ENCODE results near the gene SERPINA10. TPM values are rescaled to one million over a fixed set of nuclear protein-coding genes. Genes with fewer than 3 reads are reported as not detected.
"Not testable (repeated sequence)": the region's sequence is repeated elsewhere in the genome, so short reads cannot be mapped to it uniquely, and the experiment has no call there.

SERPINA10 gene
- polyA plus RNA-seq, 1 donor: not detected

- DNase-seq: no peak
These were observed 21.1 kb upstream of the SERPINA10 start for GRCh38 chr14:94313991-94314655.

- DNase-seq: no peak
These were observed 19.6 kb upstream of the SERPINA10 start for GRCh38 chr14:94312481-94313246.

DNA sequence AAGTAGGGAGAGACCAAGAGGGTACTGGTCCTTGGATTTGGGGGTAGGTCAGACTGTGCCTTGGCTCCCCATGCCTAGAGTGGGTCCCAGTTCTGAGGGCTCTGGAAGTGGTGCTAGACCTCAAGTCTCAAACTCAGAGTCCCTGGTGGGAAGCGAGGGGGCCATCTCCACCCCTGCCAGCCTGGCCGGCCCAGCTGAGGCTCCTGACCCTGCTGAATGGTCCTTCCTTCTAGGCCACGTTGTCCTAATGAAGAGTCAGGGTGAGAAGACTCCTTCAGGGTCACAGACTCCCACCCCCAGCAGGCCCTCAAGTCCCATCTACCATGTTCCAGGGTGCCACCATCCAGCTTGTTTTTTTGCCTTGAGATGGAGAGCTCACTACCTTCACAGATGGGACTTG, 17.2 kb upstream of the SERPINA10 start:
- DNase-seq: no peak

GRCh38 chr14:94309721-94310120, 16.7 kb upstream of the SERPINA10 start:
- DNase-seq: no peak

GRCh38 chr14:94307410-94307992, 14.4 kb upstream of the SERPINA10 start:
- no peak for DNase-seq

DNA sequence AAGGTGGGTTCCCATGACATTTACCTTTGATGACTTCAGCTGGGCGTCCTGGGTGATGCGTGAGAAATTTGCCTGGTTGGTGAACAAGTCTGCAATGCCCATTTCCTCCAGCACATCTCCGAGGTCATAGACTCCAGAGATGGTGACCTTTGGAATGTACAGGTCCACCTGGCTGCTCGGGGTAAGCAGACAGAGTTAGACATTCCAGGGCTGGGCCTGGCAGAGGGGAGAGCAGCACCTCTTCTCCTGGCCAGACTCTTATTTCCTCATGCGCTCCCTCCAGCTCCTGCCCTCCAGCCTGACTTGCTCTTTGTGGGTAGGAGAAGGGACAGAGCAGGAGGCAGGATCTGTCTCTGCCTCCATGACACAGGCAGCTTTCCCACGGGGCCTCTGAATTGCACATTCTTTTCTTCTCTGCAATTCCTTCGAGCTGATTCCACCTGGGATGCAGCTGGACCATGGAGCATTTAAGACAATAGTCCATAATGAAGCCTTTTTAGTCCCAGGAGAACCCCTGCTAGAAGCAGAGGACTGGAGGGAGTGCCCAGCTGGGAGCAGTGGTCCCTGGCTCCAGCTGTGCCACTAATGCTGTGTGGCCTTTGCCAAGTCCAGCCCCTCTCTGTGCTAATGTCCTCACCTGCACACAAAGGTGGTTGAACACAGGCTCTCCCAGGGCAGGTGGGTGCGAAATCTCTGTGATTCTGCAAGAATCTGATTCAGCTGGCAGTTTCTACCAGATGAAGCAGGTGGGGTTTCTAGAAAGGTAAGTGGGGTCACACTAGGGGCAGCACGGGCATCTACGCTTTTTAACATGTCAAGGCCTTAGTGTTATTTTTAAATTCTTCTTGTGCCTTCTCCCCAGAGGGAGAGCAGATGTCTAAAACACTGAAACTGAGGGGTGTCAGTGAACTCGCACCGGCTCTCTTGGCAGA, 13.2 kb upstream of the SERPINA10 start:
- DNase-seq: no peak

- no peak for DNase-seq
These were observed 12.6 kb upstream of the SERPINA10 start for GRCh38 chr14:94305620-94306019.

DNA sequence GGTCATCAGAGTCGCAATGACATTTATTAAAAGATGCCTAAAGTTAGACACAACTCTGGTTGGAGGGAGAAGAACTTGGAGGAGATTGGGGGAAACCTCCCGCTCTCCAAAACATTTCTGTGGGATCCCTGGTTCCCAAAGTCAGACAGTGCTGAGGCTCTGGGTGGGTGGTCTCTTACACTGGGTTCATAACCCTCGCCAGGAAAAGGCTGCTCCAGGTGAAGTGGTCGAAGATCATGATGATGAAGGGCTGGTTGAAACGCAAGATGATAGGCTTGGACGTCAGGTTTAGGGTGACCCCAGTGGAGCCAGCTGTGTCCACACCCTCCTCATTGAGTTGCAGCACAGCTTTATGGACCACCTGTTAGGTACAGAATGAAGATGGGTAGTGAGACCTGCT, 11.2 kb upstream of the SERPINA10 start:
- DNase-seq: no peak

DNA sequence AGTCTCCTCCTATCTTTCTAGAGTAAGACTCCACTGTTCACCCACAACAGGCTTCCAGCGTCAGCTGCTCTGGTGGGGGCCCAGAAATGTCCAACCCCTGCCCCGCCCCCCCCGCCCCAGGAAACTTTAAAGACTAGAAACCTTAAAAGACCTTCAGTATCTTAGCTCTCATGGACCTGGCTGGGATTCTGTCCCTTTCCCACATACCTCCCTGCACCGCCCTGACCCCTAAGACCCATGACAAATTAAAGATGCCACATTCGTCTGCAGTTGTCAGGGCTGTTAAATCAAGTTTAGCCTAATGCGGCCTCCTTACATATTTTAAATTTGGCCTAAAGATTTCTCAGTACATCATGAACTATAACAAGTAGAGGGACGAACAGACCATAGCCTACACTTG, 10.0 kb upstream of the SERPINA10 start:
- DNase-seq: no peak

DNA sequence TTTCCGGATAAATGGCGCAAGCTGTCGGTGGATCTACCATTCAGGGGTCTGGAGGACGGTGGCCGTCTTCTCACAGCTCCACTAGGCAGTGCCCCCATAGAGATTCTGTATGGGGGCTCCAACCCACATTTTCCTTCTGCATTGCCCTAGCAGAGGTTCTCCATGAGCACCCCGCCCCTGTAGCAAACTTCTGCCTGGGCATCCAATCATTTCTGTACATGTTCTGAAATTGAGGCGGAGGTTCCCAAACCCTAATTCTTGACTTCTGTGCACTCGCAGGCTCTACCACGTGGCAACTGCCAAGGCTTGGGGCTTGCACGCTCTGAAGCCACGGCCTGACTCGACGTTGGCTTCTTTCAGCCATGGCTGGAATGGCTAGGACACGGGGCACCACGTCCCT, 5.1 kb upstream of the SERPINA10 start:
- no peak for DNase-seq

DNA sequence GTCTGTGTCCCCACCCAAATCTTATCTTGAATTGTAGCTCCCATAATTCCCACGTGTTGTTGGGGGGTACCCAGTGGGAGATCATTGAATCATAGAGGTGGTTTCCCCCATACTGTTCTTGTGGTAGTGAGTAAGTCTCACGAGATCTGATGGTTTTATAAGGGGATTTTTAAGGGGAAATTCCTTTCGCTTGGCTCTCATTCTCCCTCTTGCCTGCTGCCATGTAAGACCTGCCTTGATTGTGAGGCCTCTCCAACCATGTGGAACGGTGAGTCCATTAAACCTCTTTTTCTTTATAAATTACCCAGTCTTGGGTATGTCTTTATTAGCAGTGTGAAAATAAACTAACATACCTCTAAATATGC, 3.1 kb upstream of the SERPINA10 start:
- not testable (repeated sequence) for DNase-seq

- no peak for DNase-seq
These were observed 2.5 kb upstream of the SERPINA10 start for GRCh38 chr14:94295360-94296180.

DNA sequence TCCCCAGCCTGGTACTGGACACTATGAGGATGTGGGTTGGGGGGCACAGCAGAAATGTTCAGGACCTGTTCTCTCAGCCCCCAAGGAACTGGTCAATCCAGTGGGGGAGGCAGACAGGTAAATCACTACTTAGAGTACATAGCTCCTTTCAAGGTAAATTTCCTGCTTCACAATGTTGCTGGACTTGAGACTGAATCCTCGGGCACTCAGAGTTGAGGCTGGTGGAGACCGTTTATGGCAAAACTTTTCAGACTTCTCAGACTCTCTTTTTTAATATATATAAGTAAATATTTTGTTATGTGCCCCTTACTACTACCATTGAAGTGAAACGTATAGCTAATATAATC, 483 bp upstream of the SERPINA10 start:
- no peak for DNase-seq

- DNase-seq: no peak
These were observed 569 bp downstream of the SERPINA10 start for GRCh38 chr14:94292526-94292871.

DNA sequence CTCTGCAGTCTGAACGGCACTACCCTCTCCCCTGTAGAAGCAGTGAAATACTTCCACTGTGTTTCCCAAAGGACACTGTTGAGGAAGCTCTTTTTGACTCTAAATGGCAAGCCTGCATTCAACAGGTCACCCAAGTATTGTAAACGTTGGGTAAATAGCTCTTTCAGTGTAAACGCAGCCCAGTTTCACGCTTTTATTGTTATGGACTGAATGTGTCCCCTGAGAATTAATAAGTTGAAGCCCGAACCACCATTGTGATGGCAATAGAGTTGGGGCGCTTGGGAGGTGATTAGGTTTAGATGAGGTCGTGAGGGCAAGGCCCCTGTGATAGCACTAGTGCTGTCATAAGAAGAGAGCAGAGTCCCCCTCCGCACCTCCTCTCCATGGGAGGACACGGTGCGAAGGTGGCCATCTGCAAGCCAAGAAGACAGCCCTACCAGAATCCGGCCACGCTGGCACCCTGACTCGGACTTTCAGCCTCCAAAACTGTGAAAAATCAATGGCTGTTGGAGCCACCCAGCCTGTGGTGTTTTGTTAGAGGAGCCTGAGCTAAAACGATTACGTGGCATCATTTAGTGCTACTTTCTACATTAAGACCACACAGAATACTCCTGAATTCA, 1.1 kb downstream of the SERPINA10 start:
- DNase-seq: no peak

GRCh38 chr14:94291159-94291905, 1.7 kb downstream of the SERPINA10 start:
- no peak for DNase-seq

DNA sequence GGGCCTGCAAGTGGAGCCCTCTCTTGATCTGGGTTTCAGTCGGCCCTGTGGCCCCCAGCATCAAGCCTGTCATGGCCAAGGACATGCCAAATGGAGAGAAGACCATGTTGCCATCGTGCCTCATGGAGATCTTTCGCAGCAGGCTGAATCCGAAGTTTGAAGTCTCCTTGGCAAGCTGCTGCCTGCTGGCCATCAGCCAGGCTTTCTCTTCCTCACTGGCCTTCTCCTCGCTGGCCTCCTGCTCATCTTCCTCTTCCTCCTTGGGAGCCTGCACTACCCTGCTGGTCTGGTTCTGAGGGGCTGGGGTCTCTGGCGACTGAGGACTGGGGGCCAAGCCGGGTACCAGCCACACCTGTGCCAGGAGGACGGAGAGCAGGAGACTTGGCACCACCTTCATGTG, 2.9 kb downstream of the SERPINA10 start:
- DNase-seq: no peak

GRCh38 chr14:94288610-94289465, 4.2 kb downstream of the SERPINA10 start:
- no peak for DNase-seq

GRCh38 chr14:94285158-94285557, 7.9 kb downstream of the SERPINA10 start:
- no peak for DNase-seq

- DNase-seq: no peak
These were observed 8.8 kb downstream of the SERPINA10 start for GRCh38 chr14:94284221-94284620.

All from hindlimb muscle (tissue), 1 donor.